ENCODE measurements around the gene DAD1. TPM values are rescaled to one million over a fixed set of nuclear protein-coding genes. Genes with fewer than 3 reads are reported as not detected.

The DAD1 gene
- total RNA-seq, 2 donors from 2014 or later, result 91.3 to 104 TPM

DNA sequence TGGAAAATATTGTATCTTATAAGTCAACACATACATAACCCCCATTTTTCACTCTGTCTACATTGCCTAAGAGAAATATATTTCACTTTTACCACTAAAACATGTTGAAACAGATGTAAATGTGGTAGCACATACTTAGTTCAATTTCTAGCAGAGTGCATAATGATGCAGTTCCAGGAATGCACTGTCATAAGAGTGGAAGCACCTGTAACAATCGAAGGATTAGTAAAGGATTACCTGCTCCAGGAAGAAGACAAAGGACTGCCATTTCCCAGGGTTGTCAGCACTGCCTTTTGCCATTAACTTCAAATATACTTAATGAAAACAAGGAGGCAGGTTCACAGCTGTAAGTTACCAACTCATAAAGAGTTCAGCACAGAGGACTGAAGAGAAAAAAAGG is 24.6 kb downstream of the DAD1 start:
- H3K9me3 ChIP-seq, result no peaks in the 10 kb centered on the region
- H3K27me3 ChIP-seq, result no peaks in the 10 kb centered on the region
- intact Hi-C loops (cut with DNase I), result no loop called here
- DNase-seq (no peak), ATAC-seq (no peak)
- H3K4me1 ChIP-seq, result peaks cover 43% of the 10 kb centered on the region
- H3K36me3 ChIP-seq (replicated peaks in 1 of 2; ENCODE audit: insufficient read depth in 1 of 2, low read depth in 2 of 2), result peaks cover 0 to 8% of the 10 kb centered on the region in 2 donors
- 33 to 43% methylated on average over 1 of the region's 1 CpG for WGBS, 2 donors
- H3K4me3 ChIP-seq, result no peak overlapping the region
- TF ChIP-seq POLR2A (IDR thresholded peaks at IDR 0.05) (no peak), CTCF (IDR thresholded peaks at IDR 0.05) (no peak)
- peak overlapping the region in 1 of 4 donors; percentile 29 for H3K27ac ChIP-seq

GRCh38 chr14:22563987-22564386 is 25.0 kb downstream of the DAD1 start:
- Histone ChIP-seq H3K27me3 (no peaks in the 10 kb centered on the region), H3K36me3 (replicated peaks in 1 of 2; ENCODE audit: insufficient read depth in 1 of 2, low read depth in 2 of 2) (peaks cover 0 to 8% of the 10 kb centered on the region in 2 donors), H3K9me3 (no peaks in the 10 kb centered on the region), H3K4me3 (no peak overlapping the region), H3K27ac (no peak overlapping the region), H3K4me1 (peaks cover 48% of the 10 kb centered on the region)
- WGBS, 2 donors, result 79 to 87% methylated on average over 5 of the region's 5 CpGs
- ATAC-seq, result no peak
- DNase-seq, result no peak
- TF ChIP-seq CTCF (IDR thresholded peaks at IDR 0.05) (no peak), POLR2A (IDR thresholded peaks at IDR 0.05) (no peak)
- intact Hi-C loops (cut with DNase I), result no loop called here

- Histone ChIP-seq H3K9me3 (no peaks in the 10 kb centered on the region), H3K27me3 (no peaks in the 10 kb centered on the region), H3K4me3 (no peak overlapping the region), H3K36me3 (replicated peaks in 1 of 2; ENCODE audit: insufficient read depth in 1 of 2, low read depth in 2 of 2) (peaks cover 0 to 8% of the 10 kb centered on the region in 2 donors), H3K4me1 (peaks cover 62% of the 10 kb centered on the region), H3K27ac (peak overlapping the region in 3 of 4 donors; percentile 68 to 85 (median 81))
- WGBS, 2 donors, result 41 to 49% methylated on average over 10 to 11 of the region's 11 CpGs
- no peak for TF ChIP-seq POLR2A (IDR thresholded peaks at IDR 0.05)
- TF ChIP-seq CTCF (IDR thresholded peaks at IDR 0.05), result no peak
- intact Hi-C loops (cut with DNase I), result no loop called here
- no peak for ATAC-seq
- DNase-seq, result no peak
These were observed 27.1 kb downstream of the DAD1 start for GRCh38 chr14:22561661-22562579.

DNA sequence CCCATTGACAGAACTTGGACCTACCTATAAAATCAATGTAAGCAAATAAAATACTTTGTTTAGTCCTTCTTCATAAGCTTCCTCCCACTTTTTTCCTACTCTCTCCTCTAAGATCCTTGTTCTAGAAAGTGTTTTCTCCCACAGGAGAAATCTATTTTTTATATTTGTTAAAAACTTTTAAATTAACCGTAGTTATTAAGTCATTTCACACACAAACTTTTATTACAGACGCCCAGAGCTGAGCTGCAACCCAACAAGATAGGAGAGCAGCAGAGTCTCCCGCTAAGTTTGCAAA is 27.7 kb downstream of the DAD1 start:
- intact Hi-C loops (cut with DNase I), result no loop called here
- peaks cover 0 to 8% of the 10 kb centered on the region in 2 donors for H3K36me3 ChIP-seq (replicated peaks in 1 of 2; ENCODE audit: insufficient read depth in 1 of 2, low read depth in 2 of 2)
- H3K27ac ChIP-seq, result peak overlapping the region in 3 of 4 donors; percentile 68 to 85 (median 81)
- no peak for TF ChIP-seq CTCF (IDR thresholded peaks at IDR 0.05)
- no peak for TF ChIP-seq POLR2A (IDR thresholded peaks at IDR 0.05)
- no peak overlapping the region for H3K4me3 ChIP-seq
- H3K27me3 ChIP-seq, result no peaks in the 10 kb centered on the region
- WGBS, 2 donors, result 7% methylated on average over 3 of the region's 3 CpGs
- no peak for ATAC-seq
- no peaks in the 10 kb centered on the region for H3K9me3 ChIP-seq
- DNase-seq, result no peak
- H3K4me1 ChIP-seq, result peaks cover 67% of the 10 kb centered on the region
